Measurements from ENCODE around the gene EXOSC5. TPM values are rescaled to one million over a fixed set of nuclear protein-coding genes. Genes with fewer than 3 reads are reported as not detected.

Gene EXOSC5
- total and polyA plus RNA-seq, 10 of the 15 experiments (the other 5 are each of a cell fraction or from before 2014, with no cell fraction given): 15.8 to 123 (median 52.7) TPM

- TF ChIP-seq BHLHE40 (IDR thresholded peaks at IDR 0.05; ENCODE audit: borderline replicate concordance in 1 of 2, low read depth in 2 of 2, low read length in 1 of 2): no peak
- TF ChIP-seq, protein P1, sequence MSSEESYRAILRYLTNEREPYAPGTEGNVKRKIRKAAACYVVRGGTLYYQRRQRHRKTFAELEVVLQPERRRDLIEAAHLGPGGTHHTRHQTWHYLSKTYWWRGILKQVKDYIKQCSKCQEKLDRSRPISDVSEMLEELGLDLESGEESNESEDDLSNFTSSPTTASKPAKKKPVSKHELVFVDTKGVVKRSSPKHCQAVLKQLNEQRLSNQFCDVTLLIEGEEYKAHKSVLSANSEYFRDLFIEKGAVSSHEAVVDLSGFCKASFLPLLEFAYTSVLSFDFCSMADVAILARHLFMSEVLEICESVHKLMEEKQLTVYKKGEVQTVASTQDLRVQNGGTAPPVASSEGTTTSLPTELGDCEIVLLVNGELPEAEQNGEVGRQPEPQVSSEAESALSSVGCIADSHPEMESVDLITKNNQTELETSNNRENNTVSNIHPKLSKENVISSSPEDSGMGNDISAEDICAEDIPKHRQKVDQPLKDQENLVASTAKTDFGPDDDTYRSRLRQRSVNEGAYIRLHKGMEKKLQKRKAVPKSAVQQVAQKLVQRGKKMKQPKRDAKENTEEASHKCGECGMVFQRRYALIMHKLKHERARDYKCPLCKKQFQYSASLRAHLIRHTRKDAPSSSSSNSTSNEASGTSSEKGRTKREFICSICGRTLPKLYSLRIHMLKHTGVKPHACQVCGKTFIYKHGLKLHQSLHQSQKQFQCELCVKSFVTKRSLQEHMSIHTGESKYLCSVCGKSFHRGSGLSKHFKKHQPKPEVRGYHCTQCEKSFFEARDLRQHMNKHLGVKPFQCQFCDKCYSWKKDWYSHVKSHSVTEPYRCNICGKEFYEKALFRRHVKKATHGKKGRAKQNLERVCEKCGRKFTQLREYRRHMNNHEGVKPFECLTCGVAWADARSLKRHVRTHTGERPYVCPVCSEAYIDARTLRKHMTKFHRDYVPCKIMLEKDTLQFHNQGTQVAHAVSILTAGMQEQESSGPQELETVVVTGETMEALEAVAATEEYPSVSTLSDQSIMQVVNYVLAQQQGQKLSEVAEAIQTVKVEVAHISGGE (CRISPR knock-in tag; IDR thresholded peaks at IDR 0.05): no peak
These were observed 33.2 kb downstream of the EXOSC5 start, which contains the start of gene B9D2 (continued) for GRCh38 chr19:41363753-41364523.

- CTCF ChIA-PET: interaction anchor here (0.7 to 9.3 kb wide), 13 partner anchors 10 to 159 kb away, joined by 3 to 91 read pairs (median 3); partner anchors contain the start of genes DMAC2 and TGFB1
- RAD21 ChIA-PET (ENCODE audit: unreplicated experiment): interaction anchor here (0.5 to 4.3 kb wide), 16 partner anchors 7 to 1393 kb away, joined by 3 to 41 read pairs (median 4); partner anchors contain the start of genes DMAC2, HNRNPUL1, PSMC4 and TGFB1
- DNase-seq (ENCODE audit: low read depth, low spot score) (no peak), FAIRE-seq (no peak), ATAC-seq (no peak; the same call in 2 of the 3 replicates)
- Histone ChIP-seq H3K9ac (ENCODE audit: control insufficient read depth, insufficient read depth, low read length) (peak overlapping the region; percentile 97), H3K79me2 (ENCODE audit: control insufficient read depth, insufficient read depth, low read length) (peaks cover 27% of the 10 kb centered on the region), H4K20me1 (ENCODE audit: control insufficient read depth, insufficient read depth) (no peaks in the 10 kb centered on the region), H3K27ac (ENCODE audit: control insufficient read depth, insufficient read depth) (peak overlapping the region; percentile 94), H2AFZ (ENCODE audit: control insufficient read depth, low read depth, low read length) (peak overlapping the region; percentile 69), H3K4me1 (ENCODE audit: control insufficient read depth, insufficient read depth, low read length) (peaks cover 28% of the 10 kb centered on the region), H3K9me3 (replicated peaks; ENCODE audit: control insufficient read depth, insufficient read depth, low read length) (no peaks in the 10 kb centered on the region), H3K36me3 (ENCODE audit: control insufficient read depth in 2 of 2, insufficient read depth in 2 of 2, low read length in 1 of 2) (no peaks in the 10 kb centered on the region), H3K4me3 (peak overlapping the region; percentile 92), H3K4me2 (ENCODE audit: control insufficient read depth, insufficient read depth) (peak overlapping the region; percentile 73), H3K27me3 (replicated peaks in 1 of 2; ENCODE audit: control insufficient read depth in 2 of 2, insufficient read depth in 2 of 2, low read length in 1 of 2) (no peaks in the 10 kb centered on the region)
- POLR2A ChIA-PET: interaction anchor here (0.6 to 3.3 kb wide), 10 partner anchors 8 to 189 kb away, joined by 3 to 46 read pairs (median 6); partner anchors contain the start of genes HNRNPUL1 and TGFB1
- SMC1A ChIA-PET (ENCODE audit: uncharacterized antibody, unreplicated experiment): interaction anchor here (1.1 to 4.7 kb wide), 9 partner anchors 8 to 100 kb away, joined by 3 to 24 read pairs (median 8); partner anchors contain the start of genes DMAC2 and TMEM91
- intact Hi-C loops (cut with micrococcal nuclease; ENCODE audit: unreplicated experiment) (no loop called here), in situ Hi-C loops (cut with MboI) (no loop called here)
- 20% methylated on average over 6 of the region's 6 CpGs for WGBS (ENCODE audit: insufficient coverage, insufficient replicate concordance, low lambda C conversion rate, missing lambda C conversion rate)
- BruUV-seq (replicated peaks): TSS peak; percentile 88
- TF ChIP-seq MYB (IDR thresholded peaks at IDR 0.05; ENCODE audit: borderline replicate concordance, low read depth, low read length): no peak
- TF ChIP-seq NFYB (IDR thresholded peaks at IDR 0.05; ENCODE audit: insufficient read depth, low read depth, low read length): no peak
- TF ChIP-seq TCF12 (IDR thresholded peaks at IDR 0.05; ENCODE audit: low read depth, low read length): no peak
- no peak for TF ChIP-seq NBN (IDR thresholded peaks at IDR 0.05)
- TF ChIP-seq, protein P2, sequence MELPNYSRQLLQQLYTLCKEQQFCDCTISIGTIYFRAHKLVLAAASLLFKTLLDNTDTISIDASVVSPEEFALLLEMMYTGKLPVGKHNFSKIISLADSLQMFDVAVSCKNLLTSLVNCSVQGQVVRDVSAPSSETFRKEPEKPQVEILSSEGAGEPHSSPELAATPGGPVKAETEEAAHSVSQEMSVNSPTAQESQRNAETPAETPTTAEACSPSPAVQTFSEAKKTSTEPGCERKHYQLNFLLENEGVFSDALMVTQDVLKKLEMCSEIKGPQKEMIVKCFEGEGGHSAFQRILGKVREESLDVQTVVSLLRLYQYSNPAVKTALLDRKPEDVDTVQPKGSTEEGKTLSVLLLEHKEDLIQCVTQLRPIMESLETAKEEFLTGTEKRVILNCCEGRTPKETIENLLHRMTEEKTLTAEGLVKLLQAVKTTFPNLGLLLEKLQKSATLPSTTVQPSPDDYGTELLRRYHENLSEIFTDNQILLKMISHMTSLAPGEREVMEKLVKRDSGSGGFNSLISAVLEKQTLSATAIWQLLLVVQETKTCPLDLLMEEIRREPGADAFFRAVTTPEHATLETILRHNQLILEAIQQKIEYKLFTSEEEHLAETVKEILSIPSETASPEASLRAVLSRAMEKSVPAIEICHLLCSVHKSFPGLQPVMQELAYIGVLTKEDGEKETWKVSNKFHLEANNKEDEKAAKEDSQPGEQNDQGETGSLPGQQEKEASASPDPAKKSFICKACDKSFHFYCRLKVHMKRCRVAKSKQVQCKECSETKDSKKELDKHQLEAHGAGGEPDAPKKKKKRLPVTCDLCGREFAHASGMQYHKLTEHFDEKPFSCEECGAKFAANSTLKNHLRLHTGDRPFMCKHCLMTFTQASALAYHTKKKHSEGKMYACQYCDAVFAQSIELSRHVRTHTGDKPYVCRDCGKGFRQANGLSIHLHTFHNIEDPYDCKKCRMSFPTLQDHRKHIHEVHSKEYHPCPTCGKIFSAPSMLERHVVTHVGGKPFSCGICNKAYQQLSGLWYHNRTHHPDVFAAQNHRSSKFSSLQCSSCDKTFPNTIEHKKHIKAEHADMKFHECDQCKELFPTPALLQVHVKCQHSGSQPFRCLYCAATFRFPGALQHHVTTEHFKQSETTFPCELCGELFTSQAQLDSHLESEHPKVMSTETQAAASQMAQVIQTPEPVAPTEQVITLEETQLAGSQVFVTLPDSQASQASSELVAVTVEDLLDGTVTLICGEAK (IDR thresholded peaks at IDR 0.05; ENCODE audit: borderline replicate concordance): no peak
- TF ChIP-seq MLLT1 (IDR thresholded peaks at IDR 0.05): no peak
- peak; percentile 65; the same call in 1 of the 2 replicates for TF ChIP-seq RAD51 (IDR thresholded peaks at IDR 0.05)
- no peak for TF ChIP-seq ZZZ3 (IDR thresholded peaks at IDR 0.05; ENCODE audit: control insufficient read depth, insufficient read length, low read depth)
- no peak for TF ChIP-seq SREBF1 (IDR thresholded peaks at IDR 0.05; ENCODE audit: low read length)
These were observed 33.8 kb downstream of the EXOSC5 start for GRCh38 chr19:41363371-41363752.

Measured in GM12878 (cell line).